Stimulated activated CD4-positive, alpha-beta T cell treated with anti-CD3 and anti-CD28 coated beads, TNF-alpha, amount 100 ng/mL, for 24 hours (primary cell): ENCODE results near the gene EIPR1.

Experiments used
- DNase-seq, 3 experiments: peaks; one replicate each; pipeline ENCODE4 v3.0.0-alpha.2; 2020; ENCODE audit warnings: low read depth in 3 of 3

Gene EIPR1

GRCh38 chr2:3248754-3249475 is 128.7 kb downstream of the EIPR1 start:
- DNase-seq: no peak

GRCh38 chr2:3246928-3247714 is 130.5 kb downstream of the EIPR1 start:
- no peak for DNase-seq

GRCh38 chr2:3246406-3246805 is 131.2 kb downstream of the EIPR1 start:
- DNase-seq: no peak

- no peak for DNase-seq
Measured at GRCh38 chr2:3244486-3244885, 133.1 kb downstream of the EIPR1 start.

GRCh38 chr2:3243804-3244203 is 133.8 kb downstream of the EIPR1 start:
- no peak for DNase-seq

- DNase-seq: no peak
Measured at GRCh38 chr2:3242747-3243369, 134.8 kb downstream of the EIPR1 start.

GRCh38 chr2:3241971-3242746 is 135.5 kb downstream of the EIPR1 start:
- DNase-seq: no peak

GRCh38 chr2:3238951-3239841 is 138.4 kb downstream of the EIPR1 start:
- no peak for DNase-seq

- DNase-seq: no peak
Measured at GRCh38 chr2:3236300-3237045, 141.1 kb downstream of the EIPR1 start.

- DNase-seq: no peak
Measured at GRCh38 chr2:3233877-3234276, 143.7 kb downstream of the EIPR1 start.

GRCh38 chr2:3229221-3229620 is 148.4 kb downstream of the EIPR1 start:
- no peak for DNase-seq

GRCh38 chr2:3224681-3225080 is 152.9 kb downstream of the EIPR1 start:
- DNase-seq: no peak

- peak; percentile 76 to 89 (median 88) for DNase-seq
Measured at GRCh38 chr2:3223080-3223923, 154.3 kb downstream of the EIPR1 start.

GRCh38 chr2:3222636-3223035 is 155.0 kb downstream of the EIPR1 start:
- peak; percentile 36 to 60 (median 56) for DNase-seq

GRCh38 chr2:3219536-3219935 is 158.1 kb downstream of the EIPR1 start:
- no peak for DNase-seq

- no peak for DNase-seq
Measured at GRCh38 chr2:3217646-3218045, 160.0 kb downstream of the EIPR1 start.

GRCh38 chr2:3216841-3217495 is 160.7 kb downstream of the EIPR1 start:
- no peak for DNase-seq

- DNase-seq: no peak
Measured at GRCh38 chr2:3214806-3215404, 162.7 kb downstream of the EIPR1 start.
